CD4-positive, alpha-beta T cell treated with Interleukin-4 for 1 hour (primary cell): ENCODE measurements around the gene CADM1.
A peak's percentile ranks its signal among the peaks of the same experiment; 100 is the strongest.

Experiments used
- DNase-seq, 2 donors: peaks; one replicate each; pipeline ENCODE4 v3.0.0-alpha.2; 2020 to 2022

Gene CADM1

GRCh38 chr11:115347106-115347505 lies 157.1 kb downstream of the CADM1 start:
- DNase-seq: no peak

- no peak for DNase-seq
These were observed 158.4 kb downstream of the CADM1 start for GRCh38 chr11:115345840-115346239.

DNA sequence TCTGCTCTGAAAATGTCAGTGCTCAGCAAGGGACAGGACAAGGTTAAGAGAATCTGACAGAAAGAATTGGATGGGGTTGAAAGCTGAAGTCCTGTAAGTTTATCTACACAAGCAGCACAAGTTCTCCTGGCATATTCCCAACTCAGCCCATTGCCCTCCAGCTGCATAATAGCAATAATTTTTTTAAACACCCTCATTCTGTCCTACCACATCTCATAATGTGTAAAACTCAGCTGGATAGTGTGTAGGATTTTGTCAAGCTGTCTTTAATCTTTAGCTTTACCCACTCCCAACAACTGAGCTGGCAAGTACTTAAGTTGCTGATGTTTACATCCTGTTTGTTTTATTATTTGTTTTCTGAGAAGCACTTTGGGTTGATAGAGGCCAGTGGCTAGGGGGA lies 158.9 kb downstream of the CADM1 start:
- no peak for DNase-seq

DNA sequence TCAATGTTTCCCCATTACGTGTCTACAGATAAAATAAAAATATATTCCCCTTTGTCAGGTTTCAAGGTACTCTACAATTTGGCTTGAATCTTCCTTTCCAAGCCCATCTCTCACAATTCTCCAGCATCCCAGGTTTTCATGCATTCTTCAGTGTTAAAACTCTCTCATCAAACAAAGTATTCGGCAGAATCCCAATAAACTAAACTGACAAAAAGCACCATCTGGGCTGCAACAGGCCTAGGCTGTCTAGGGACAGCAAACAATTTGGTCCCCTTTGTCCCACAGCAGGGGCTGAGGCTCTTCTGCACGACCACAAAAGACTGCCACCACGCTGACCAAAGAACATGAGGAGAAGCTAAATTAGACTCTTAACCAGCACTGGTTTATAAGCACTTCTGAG lies 159.4 kb downstream of the CADM1 start:
- no peak for DNase-seq

DNA sequence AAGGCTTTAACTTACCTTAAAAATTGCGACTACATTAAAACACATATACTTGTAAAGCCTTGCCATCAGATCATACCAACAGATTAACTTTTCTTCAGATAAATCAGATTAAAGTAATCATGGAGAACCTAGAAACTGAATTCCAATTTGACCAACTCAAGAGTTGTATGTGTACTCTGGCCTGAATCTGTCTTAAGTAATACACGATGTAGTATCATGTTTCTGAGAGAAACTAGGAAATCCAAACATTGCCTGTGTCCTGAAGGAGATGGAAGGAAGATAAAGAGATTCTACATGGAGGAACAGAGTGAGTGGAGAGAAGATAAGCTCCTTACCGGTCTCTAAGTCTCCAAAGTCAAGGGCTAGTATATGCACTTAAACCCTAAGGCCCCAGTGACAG lies 162.1 kb downstream of the CADM1 start:
- DNase-seq: no peak

DNA sequence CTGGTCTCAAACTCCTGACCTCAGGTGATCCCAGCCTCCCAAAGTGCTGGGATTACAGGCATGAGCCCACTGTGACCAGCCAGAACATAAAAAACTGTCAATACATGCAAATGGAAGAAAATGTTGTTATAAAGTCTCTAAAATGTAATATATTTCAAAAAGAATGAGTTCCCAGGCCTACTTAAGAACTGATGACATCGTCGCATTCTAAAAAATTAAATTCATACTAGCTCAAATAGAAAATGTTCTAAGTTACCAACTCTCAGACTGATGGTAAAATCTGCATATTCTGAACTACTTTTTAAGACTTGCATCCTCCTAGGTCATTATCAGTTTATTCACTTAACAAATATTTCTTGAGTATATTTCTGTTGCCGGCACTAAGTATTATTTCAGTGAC lies 163.3 kb downstream of the CADM1 start:
- DNase-seq: no peak

GRCh38 chr11:115338476-115338875 lies 165.7 kb downstream of the CADM1 start:
- DNase-seq: no peak

- DNase-seq: peak in 1 of 2 donors; percentile 6
These were observed 169.1 kb downstream of the CADM1 start for GRCh38 chr11:115334932-115335788.

DNA sequence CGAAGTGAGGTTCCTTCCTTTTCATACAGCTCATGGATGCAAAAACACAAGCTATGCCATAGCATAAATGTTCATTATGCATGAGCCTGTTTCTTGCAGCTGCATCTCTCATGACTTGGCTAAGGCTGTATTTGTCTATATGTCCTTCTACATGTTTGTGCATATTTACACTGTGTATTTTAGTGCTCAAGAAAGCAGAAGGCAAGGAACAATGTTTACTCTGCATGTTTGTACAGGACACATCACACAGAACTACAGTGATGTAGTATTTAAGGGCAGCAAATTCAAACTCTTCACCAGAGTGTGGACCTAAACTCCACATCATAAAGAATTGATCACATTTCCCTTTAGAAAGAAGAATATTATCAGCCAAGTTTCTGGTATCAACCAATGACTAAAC lies 170.3 kb downstream of the CADM1 start:
- DNase-seq: no peak

GRCh38 chr11:115333121-115333520 lies 171.1 kb downstream of the CADM1 start:
- no peak for DNase-seq

DNA sequence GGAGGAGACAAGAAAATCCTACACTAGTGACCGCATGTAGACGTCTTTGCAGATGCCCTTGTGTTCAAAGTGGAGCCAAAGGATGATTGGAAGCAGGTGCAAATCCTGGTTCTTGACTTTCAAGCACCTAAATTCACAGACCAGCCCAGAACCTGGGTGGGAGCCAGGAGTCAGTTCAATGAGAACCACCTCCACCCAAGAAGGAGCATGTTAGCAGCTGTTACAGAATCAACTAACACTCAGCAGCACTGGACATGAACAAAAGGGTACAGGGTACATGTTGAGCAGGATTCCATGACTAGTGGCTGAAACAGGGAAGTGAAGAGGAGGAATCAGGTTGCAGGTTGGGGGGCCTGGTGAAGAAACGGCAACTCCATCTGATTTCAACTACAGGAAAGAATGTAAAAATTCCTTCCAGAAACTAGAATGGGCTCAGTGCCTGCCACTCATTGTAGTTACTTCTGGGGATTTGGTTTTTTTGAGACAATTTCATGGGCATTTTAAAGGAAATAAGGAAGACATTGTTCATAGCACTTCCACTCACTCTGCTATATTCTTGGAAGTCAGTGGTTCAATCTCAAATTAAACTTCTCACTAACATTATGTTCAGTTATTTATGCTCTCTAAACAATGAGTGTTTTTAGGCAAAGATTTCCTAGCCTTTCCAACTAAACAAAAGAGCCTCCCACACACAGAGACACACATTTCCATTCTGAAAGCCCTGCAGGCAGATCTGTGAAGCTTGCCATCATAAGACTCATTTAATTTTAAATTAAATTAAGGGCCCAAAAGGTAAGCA lies 173.3 kb downstream of the CADM1 start:
- no peak for DNase-seq

DNA sequence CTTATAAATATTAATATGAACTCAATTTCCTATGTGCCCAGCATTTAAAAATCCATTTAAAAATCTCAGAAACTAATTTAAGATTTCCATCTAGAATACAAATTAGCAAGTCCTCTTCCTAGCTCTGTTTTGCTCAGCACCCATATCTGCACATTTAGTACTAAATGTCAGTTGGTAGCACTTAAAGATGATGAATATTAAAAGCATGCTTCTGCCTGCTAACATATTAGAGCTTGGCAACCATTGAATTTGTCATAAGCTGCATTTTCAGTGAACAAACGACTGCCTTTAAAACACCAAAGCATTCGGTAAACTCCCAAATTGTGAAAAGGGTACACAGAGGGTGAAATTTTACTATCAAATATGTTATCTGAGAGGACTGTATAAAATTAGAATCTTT lies 177.7 kb downstream of the CADM1 start:
- no peak for DNase-seq

GRCh38 chr11:115325523-115325922 lies 178.7 kb downstream of the CADM1 start:
- no peak for DNase-seq

DNA sequence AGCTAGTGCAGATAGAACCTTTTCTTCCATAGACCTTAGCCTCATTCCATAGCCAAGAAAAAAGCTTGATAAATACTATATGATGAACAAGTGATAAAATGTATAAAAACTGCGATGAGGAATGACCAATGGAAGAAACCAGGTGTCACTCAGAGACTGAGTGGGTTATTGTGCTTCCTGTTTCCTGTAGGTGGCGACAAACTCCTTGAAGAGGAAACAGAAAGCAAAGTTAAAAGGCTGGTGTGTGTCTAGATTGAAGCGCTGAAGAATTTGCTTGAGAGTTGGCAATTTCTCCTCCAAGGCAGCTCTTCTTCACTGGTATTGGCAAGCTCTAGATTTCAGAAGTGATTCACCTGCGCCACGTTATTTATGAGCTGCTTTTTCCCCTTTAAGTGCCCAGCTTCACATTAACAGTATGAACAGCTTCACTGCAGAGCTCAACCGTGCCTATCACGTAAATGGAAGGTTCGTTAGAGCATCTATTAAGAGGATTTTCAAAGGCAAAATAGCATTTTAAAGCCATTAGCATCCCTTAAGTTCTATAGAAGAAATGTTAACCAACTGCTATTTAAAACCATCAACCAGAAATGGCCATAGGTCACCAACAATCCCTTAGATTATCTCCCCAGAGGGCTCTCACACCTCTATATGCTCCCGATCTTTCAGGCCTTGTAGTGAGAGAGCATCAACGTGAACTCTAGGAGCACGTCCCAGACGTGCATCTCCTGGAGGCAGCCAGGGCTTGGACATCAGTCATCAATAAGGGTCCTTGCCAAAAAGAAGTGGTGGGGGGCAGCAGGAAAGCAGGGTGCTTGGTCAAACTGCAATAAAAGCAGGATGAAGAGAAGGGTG lies 179.4 kb downstream of the CADM1 start:
- peak; percentile 15 to 58 for DNase-seq

GRCh38 chr11:115322553-115323203 lies 181.5 kb downstream of the CADM1 start:
- no peak for DNase-seq

- no peak for DNase-seq
These were observed 182.5 kb downstream of the CADM1 start for GRCh38 chr11:115321605-115322289.

DNA sequence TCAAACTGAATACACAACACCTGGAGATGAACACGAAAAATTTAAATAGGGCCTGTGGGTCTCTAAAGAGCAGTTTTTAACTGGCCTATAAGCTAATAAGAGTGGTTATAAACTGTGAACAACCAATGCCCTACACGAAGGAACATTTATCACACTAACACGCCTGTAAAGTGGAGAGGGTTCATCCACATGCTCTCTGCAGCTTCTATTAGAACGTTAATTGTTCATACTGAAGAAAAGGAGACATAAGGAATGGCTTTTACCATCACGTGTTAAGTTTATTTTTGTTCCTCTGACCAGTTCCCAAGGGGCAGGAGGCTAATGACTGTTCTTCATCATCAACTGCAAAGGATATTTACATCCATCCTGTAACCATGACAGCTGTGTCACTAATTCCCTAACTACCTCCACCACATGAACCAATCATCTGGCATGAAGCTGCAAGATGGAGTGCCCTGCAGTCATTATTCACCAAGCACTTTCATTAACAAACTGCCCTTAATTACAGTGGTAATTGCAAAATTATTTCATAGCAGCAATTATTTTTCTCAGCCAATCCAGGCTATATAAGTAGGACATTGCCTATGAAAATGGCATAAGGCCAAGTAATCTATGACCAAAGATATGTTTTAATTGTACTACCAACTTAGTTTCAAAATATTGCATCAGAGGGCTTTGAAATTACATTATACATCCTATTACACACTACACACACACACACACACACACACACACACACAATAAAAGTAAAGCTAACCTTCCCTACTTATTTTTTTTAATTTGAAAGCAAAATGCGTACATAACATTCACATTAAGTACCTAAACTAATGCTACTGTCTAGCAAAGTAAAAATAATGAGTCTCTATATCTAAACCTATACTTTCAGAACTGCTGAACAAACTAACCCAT lies 186.7 kb downstream of the CADM1 start:
- DNase-seq: no peak

DNA sequence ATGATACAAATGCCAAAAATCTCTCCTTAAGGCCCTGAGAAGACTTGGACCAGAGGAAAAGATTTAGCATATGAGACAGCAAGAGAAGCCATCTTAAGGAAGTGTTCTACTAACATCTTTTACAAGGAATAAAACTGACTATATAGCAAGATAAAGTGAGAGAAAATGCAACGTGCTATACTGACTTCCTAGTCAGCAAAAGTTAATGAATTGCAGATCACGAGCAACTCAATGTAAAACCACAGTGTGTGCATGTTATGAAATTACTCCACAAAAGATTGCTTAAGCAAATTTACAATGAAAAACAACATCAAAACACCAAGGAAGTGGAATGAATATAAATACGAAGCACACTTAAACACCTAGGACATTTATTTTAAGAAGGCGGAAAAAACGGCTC lies 187.5 kb downstream of the CADM1 start:
- no peak for DNase-seq

GRCh38 chr11:115314330-115314920 lies 189.8 kb downstream of the CADM1 start:
- no peak for DNase-seq

DNA sequence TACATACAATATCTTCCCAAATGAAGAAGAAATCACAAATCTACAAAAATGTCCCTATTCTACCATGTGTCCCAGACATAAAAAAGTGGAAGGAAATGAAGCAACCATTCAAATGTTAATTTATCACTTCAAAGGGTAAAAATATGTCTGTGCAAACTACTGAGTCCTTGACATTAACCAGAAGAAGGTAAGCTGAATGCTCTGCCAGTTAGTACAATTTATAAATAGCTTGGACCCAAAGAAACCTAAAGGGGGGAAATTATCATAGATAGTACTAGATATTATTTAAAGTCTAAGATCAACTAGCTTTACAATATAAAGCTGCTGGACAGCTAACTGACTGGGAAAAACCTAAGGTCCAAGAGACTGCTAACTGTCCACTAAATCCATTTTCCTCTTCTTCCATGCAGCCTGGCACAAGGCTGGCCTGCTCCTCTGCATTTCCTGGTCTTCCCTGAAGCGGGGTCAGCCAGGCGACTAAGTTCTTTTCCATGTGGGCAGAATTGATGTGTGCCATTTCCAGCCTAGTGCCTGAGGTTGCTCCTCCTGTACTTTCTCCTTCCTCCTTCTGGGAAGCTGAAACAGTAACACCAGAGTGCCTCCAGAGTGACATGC lies 190.9 kb downstream of the CADM1 start:
- no peak for DNase-seq
